Hypothalamus (tissue), 51 donors: Measurements from ENCODE around the gene EFCAB12.

Experiments used
- DNase-seq, 51 donors: peaks; one replicate each; lab custom pipeline; 2025; lab: John Stamatoyannopoulos, UW

EFCAB12 gene

GRCh38 chr3:129446926-129447325 lies 18.5 kb upstream of the EFCAB12 start:
- no peak for DNase-seq

DNA sequence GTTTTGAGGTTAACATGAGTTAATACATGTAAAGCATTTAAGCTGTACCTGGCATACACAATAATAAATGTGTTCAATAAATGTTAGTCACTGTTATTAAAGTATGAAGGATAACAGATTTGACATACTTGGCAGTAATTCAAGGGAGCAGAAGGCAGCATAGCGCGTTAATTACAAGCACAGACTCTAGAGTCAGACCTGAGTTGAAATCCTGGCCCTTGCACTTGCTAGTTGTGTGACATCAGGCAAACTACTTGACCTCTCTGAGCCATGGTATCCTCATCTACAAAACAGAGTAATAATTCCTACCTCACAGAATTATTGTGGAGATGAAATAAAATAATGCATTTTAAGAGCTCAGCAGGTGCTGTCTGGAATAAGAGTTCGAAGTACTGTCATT lies 17.0 kb upstream of the EFCAB12 start:
- DNase-seq: no peak

GRCh38 chr3:129442947-129443346 lies 14.5 kb upstream of the EFCAB12 start:
- no peak for DNase-seq

DNA sequence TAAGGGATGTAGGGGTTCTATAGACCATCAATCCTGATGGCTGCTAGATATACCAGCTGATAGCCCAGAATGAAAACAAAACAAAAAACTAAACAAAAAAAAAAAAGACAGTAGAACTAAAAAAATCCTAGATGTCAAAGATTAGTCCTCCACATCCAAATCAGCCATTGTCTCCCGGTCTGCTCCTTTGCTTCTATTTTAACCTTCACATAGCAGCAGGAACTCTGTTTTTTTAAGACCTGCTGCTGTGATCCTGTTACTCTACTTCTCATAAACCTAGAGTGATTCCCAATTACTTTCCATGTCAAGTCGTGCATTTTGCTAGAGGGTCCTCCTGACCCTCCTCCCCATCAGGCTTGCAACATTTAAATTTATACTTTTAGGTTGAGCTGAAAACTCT lies 14.1 kb upstream of the EFCAB12 start:
- DNase-seq: no peak

DNA sequence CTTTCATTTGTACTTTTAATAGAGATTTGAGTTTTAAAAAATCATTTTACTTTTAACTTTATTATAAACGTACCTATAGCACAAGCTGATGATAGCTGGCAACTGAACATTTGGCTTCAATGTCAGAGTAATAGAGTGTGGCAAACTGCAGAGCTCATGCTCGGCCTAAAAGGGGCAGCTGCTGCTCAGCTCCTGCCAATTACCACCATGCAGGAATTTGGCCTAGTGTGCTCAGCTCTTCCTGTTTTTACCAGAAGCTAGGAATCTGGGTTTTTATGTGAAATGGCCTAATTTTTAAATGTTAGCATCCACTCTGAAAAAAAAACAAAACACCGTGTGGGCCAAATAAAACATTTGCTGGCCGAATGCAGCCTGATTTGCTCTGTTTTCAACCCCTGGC lies 13.3 kb upstream of the EFCAB12 start:
- peak in 21 of 51 donors; percentile 5 to 69 (median 24) for DNase-seq

DNA sequence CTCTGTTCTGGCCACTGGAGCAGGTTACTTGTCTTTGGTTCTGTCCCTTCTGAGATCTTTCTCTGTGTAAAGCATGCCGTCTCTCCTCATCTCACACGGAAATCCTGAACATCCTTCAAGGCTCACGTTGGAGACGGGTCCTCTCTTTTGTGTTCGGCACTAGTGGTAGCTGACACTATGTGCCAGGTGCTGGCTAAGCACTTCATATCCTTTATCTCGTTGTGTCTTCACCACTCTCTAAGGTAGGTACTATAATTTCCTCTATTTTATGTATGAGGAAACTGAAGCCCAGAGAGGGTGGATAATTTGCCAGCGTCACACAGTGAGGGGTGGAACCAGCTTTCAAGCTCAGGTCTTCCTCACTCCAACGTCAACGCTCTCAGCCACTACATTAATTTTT lies 12.8 kb upstream of the EFCAB12 start:
- peak in 1 of 51 donors; percentile 43 for DNase-seq

DNA sequence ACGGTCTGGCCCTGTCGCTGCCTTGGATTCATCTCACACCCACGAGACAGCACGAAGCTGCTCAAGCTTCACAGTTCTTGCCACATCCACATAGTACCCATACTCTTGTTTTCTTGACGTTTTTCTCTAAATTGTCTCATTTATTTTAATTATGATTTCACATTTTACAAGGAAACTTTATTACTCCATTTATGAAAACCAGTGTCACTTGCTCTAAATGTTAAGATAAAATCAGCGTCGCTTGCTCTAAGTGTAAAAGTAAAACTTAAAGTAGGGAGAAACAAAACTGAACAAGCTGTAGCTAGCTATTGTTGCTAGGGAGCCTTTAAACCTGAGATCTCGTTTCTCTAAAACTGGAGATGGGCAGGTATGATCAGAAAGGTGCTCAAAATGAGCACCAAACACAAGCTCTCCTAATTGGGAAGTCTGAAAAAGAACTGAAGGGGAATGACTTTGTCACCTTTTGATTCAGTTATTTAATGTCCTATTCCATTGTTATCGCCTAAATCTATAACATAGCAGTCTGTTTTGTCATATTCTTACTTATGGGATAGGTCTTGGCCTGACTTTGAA lies 12.3 kb upstream of the EFCAB12 start:
- peak in 1 of 51 donors; percentile 43 for DNase-seq

DNA sequence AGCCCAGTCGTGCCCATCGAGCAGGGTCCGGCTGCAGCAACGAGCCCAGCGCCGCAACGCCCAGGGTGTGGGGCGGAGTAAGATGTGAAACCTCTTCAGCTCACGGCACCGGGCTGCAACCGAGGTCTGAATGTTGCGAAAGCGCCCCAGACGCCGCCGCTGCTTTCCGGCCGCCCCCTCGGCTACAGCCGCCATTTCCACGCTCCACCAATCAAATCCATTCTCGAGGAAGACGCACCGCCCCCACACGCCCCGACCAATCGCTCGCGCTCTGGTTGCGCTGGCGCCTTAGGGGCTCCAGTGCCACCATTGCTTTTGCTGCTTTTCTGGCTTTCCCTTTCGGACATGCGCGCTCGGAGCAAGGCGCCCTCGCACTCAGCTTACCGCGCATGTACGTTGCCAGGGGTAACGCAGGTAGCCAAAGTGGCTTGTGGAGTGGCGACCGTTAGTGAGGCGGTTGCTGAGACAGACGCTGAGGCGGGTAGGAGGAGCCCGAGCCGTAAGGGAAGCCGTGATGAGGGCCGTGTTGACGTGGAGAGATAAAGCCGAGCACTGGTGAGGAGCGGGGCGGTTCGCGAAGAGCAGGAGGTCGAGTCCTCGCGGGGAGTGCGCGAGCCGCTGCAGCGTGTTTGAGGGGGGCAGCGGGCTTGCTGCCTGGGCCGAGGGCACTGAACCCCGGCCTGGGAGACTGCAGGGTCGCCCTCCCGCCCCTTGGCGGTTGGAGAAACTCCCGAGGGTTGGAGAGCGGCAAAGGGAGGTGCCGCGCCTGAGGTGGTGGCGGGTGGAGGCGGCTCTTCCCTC lies 11.6 kb upstream of the EFCAB12 start, which contains the start of the genes IFT122 and MBD4:
IFT122 (plus strand) TSS at position 408 of the 801 bp plus-strand sequence; CDS start at position 515, 107 bp downstream.
MBD4 (minus strand) TSS at position 132 of the 801 bp plus-strand sequence; CDS start at position 17, 115 bp downstream.
- peak; percentile 72 to 99 (median 95) for DNase-seq

DNA sequence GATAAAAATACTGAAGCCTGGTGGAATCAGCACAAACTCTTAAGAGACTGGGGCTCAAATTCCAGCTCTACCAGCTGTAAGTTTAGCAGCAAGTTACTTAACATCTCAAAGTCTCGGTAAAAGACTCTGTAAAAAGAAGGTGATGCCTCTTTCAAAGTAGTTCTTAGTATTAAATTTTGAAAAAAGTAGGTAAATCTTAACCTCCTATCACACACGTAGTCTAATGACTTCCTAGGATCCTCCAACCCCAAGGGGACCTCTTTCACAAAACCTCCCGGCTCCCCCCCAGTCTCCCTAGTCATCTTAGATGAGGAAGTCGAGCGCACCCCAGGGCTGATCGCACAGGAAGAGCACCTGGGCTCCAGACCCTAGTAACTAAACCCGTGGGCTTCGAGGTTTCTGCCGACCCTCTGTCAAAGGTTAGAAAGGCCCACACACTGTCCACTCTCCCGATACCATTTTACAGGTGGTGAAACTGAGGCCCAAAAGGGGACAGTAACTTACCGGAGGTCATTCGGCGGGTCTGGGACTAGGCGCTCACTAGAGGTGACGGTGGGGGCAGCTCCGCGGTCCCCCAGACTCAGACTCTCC lies 10.9 kb upstream of the EFCAB12 start:
- DNase-seq: peak in 9 of 51 donors; percentile 21 to 69 (median 34)

DNA sequence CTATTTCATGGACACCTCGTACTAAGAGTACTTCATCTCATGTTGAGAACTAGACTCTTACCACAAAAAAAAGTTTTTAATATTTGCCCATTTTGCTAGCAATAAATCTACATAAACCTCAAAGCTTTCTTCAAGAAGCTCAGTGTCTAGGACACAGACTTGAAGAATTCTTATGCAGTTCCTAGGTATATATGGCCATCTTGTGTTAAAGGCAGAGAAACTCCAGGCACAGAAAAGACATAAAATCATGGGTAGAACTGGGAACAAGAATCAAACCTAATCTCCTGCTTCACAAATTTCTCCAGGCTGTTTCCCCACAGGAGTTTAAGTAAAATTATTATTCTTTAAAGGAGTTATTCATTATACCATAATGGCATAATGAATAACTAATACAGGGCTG lies 6.9 kb upstream of the EFCAB12 start:
- peak in 1 of 51 donors; percentile 4 for DNase-seq

DNA sequence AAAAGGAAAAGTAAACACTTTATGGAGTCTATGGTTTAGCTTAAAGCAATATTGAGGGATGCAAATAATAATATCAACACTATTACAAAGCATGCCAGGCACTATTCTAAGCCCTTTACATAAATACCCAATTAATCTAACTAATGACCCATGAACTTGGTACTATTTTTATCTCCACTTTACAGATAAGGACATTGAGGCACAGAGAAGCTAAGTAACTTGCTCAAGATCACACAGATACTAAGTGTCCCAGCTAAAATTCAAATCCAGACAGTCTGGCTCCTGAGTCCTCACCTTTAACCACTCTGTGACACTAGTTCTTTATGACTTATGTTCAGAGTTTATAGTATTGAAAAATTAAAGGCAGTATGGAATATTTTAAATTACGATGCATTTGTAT lies 5.7 kb upstream of the EFCAB12 start:
- no peak for DNase-seq

DNA sequence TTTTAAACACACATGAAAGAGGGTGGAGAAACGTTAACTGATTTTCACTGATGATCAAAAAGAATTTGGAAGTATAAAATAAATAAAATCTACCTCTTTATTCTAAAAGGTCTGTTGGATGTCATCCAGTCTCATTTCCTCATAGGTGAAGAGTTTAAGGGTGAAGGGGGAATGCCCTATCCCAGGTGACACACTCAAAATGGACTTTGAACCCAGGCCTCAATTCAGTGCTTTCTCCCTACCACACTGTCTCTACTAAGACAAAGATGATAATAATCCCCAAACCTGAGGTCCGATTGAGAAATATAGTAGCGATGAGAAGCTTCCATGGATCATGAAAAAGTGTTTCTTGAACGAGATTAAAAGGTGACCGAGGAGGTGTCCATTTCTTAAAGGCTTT lies 5.1 kb upstream of the EFCAB12 start:
- DNase-seq: no peak

GRCh38 chr3:129432671-129433070 lies 4.2 kb upstream of the EFCAB12 start:
- DNase-seq: no peak

GRCh38 chr3:129432036-129432435 lies 3.6 kb upstream of the EFCAB12 start:
- DNase-seq: no peak

GRCh38 chr3:129429602-129430001 lies 1.2 kb upstream of the EFCAB12 start:
- DNase-seq: no peak

DNA sequence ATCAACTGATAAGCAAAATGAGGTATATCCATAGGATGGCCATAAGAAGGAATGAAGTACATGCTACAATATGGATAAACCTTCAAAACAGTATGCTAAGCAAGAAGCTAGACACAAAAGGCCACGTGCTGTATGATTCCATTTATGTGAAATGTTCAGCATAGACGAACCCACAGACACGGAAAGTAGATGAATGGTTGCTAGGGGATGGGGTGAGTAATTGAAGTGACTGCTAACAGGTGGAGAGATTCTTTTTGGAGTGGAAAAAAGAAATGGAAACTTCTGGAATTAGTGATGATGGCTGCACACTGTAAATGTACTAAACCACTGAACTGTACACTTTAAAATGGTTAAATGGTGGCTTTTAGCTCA lies 630 bp upstream of the EFCAB12 start:
- DNase-seq: peak in 1 of 51 donors; percentile 58

- DNase-seq: peak in 3 of 51 donors; percentile 33 to 49 (median 37)
These were observed 445 bp downstream of the EFCAB12 start for GRCh38 chr3:129428007-129428375.

GRCh38 chr3:129425619-129426018 lies 2.8 kb downstream of the EFCAB12 start:
- DNase-seq: no peak

DNA sequence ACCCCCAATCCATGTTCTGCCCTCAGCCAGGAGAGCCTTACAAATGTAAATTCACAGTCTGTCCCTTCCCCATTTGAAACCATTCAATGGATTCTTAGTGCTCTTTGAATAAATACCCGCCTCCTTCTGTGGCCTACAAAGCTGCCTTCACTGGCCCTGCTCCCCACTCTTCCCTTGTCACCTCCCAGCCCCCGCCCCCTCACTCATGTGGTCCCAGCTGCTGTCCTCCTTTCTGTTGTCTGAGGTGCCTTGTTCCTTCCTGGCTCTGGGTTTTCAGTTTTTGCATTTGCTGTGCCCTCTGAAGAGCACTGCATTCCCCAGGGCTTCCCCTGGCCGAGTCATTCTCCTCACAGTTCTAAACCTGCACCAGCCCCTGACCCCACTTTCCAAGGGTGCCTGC lies 3.2 kb downstream of the EFCAB12 start:
- no peak for DNase-seq

GRCh38 chr3:129424185-129424841 lies 4.1 kb downstream of the EFCAB12 start:
- peak in 1 of 51 donors; percentile 12 for DNase-seq

DNA sequence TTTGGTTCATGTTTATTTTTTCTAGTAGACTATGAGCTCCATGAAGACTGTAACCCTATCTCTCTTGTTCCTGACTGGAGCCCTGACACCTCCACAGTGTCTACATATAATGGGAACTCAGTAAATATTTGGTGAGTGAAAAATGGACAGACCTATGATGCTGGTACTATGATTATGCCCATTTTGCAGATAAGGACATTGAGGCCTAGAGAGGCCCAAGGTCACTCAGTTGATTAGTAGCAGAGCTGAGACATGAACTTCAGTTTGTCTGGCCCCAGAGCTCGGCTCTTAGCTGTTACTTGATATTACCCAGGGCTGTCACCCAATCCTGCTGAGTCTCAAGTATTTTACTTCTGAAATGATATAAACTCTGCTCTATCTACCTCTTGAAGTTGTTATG lies 5.5 kb downstream of the EFCAB12 start:
- no peak for DNase-seq
